HFF-Myc (cell line): ENCODE measurements around the gene SMARCC2.
"Not testable (repeated sequence)": the region's sequence is repeated elsewhere in the genome, so short reads cannot be mapped to it uniquely, and the experiment has no call there.

Experiments
- DNase-seq: peaks from one replicate; pipeline ENCODE4 v3.0.0-alpha.2; 2011; ENCODE audit warnings: low read depth; ENCODE audit errors: extremely low read depth
- H3K4me3 ChIP-seq: replicated peaks from 2 replicates; pipeline ENCODE4 v1.5.1; 2011; ENCODE audit warnings: low read depth, mild to moderate bottlenecking, control low read depth, low read length
- TF ChIP-seq, protein P1 (sequence below): IDR thresholded peaks from 2 replicates; pipeline ENCODE4 v1.5.1; 2012; ENCODE audit warnings: mild to moderate bottlenecking, low read depth, low read length, control low read depth; ENCODE audit errors: missing control alignments

The SMARCC2 gene

GRCh38 chr12:56157201-56158028 lies 31.9 kb downstream of the SMARCC2 start:
- H3K4me3 ChIP-seq = peak overlapping the region; percentile 96
- DNase-seq = peak; percentile 73
- TF ChIP-seq, protein P1, sequence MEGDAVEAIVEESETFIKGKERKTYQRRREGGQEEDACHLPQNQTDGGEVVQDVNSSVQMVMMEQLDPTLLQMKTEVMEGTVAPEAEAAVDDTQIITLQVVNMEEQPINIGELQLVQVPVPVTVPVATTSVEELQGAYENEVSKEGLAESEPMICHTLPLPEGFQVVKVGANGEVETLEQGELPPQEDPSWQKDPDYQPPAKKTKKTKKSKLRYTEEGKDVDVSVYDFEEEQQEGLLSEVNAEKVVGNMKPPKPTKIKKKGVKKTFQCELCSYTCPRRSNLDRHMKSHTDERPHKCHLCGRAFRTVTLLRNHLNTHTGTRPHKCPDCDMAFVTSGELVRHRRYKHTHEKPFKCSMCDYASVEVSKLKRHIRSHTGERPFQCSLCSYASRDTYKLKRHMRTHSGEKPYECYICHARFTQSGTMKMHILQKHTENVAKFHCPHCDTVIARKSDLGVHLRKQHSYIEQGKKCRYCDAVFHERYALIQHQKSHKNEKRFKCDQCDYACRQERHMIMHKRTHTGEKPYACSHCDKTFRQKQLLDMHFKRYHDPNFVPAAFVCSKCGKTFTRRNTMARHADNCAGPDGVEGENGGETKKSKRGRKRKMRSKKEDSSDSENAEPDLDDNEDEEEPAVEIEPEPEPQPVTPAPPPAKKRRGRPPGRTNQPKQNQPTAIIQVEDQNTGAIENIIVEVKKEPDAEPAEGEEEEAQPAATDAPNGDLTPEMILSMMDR = peak; percentile 70

- H3K4me3 ChIP-seq = peak overlapping the region; percentile 96
- DNase-seq = not testable (repeated sequence)
Measured at GRCh38 chr12:56156464-56157200, 32.7 kb downstream of the SMARCC2 start.

GRCh38 chr12:56155256-56155845 lies 33.9 kb downstream of the SMARCC2 start:
- H3K4me3 ChIP-seq = no peak overlapping the region
- DNase-seq = no peak
- TF ChIP-seq, protein P1 = no peak

- DNase-seq = no peak
- TF ChIP-seq, protein P1 = no peak
- no peak overlapping the region for H3K4me3 ChIP-seq
Measured at GRCh38 chr12:56154818-56155217, 34.5 kb downstream of the SMARCC2 start.

DNA sequence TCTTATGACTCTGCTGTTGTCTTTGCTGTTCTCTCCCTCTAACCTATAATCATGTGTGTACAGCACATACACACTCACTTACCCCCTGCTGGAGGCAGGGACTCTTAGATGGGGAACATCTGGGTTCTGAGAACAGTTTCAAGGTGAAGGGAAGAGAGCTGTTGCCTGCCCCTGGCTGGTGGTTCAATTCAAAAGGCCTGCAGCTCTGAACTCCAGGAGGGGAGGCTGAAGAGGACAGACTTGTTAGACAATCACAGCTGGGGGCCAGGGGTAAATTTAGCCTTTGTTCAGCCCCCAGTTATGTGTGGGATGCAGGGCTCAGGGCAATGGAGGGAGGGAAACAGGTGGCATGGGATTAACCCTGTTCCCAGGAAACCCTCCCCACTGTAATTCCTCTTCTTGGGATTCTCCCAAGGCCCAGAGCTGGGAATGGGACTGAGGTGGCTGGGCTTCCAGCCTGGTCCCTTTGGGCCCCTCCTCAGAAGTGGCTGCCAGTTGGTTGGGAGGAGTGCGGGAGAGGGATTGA lies 35.0 kb downstream of the SMARCC2 start:
- DNase-seq = no peak
- H3K4me3 ChIP-seq = no peak overlapping the region
- TF ChIP-seq, protein P1 = no peak

DNA sequence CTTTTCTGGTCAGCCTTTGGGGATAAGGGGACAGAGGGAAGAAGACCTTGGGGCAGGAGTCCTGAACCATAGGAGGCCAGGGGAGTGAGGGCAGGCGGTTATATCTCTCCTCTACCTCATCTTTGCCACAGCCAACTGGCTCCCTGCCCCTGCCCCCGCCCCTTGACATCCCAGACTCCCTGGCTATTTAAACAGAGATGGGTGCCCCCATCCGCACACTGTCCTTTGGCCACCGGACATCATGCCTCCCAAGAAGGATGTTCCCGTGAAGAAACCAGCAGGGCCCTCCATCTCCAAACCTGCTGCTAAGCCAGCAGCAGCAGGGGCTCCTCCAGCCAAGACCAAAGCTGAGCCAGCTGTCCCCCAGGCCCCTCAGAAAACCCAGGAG lies 35.6 kb downstream of the SMARCC2 start:
- TF ChIP-seq, protein P1 = no peak
- no peak for DNase-seq
- peak overlapping the region; percentile 80 for H3K4me3 ChIP-seq
